ENCODE results near the gene P2RY11. TPM values are rescaled to one million over a fixed set of nuclear protein-coding genes. Genes with fewer than 3 reads are reported as not detected.

Gene P2RY11
- total RNA-seq, 4 donors from 2014 or later, result 2.9 to 9.2 (median 5.8) TPM

- Histone ChIP-seq H3K36me3 (peaks cover 14 to 33% (median 21%) of the 10 kb centered on the region in 3 donors), H3K27ac (peak overlapping the region; percentile 70 to 89 (median 81)), H3K9me3 (no peaks in the 10 kb centered on the region), H3K27me3 (no peaks in the 10 kb centered on the region), H3K4me1 (peaks cover 17 to 48% (median 20%) of the 10 kb centered on the region in 3 donors), H3K4me3 (peak overlapping the region in 3 of 4 donors; percentile 23 to 33 (median 27))
- intact Hi-C loops (cut with DNase I), result no loop called here
- WGBS, 2 donors, result 35 to 49% methylated on average over 9 of the region's 9 CpGs
- no peak for DNase-seq
- TF ChIP-seq POLR2A (IDR thresholded peaks at IDR 0.05), result no peak
These were observed 9.2 kb downstream of the P2RY11 start for GRCh38 chr19:10120538-10121189.

GRCh38 chr19:10122045-10122444 lies 10.6 kb downstream of the P2RY11 start:
- no peak for TF ChIP-seq POLR2A (IDR thresholded peaks at IDR 0.05)
- TF ChIP-seq CTCF (IDR thresholded peaks at IDR 0.05), result no peak
- H3K4me1 ChIP-seq, result peaks cover 17 to 46% (median 20%) of the 10 kb centered on the region in 3 donors
- H3K27me3 ChIP-seq, result no peaks in the 10 kb centered on the region
- peaks cover 7 to 25% (median 8%) of the 10 kb centered on the region in 3 donors for H3K36me3 ChIP-seq
- peak overlapping the region; percentile 45 to 89 (median 78) for H3K27ac ChIP-seq
- 56 to 63% methylated on average over 6 of the region's 6 CpGs for WGBS, 2 donors
- no peak for DNase-seq
- intact Hi-C loops (cut with DNase I), result no loop called here
- H3K9me3 ChIP-seq, result no peaks in the 10 kb centered on the region
- no peak overlapping the region for H3K4me3 ChIP-seq

- intact Hi-C loops (cut with DNase I), result no loop called here
- no peak for DNase-seq
- Histone ChIP-seq H3K9me3 (no peaks in the 10 kb centered on the region), H3K36me3 (peaks cover 0 to 25% (median 0%) of the 10 kb centered on the region in 3 donors), H3K4me3 (no peak overlapping the region), H3K4me1 (peaks cover 7 to 26% (median 8%) of the 10 kb centered on the region in 3 donors), H3K27me3 (no peaks in the 10 kb centered on the region), H3K27ac (no peak overlapping the region)
- WGBS, 2 donors, result 90 to 97% methylated on average over 4 to 7 of the region's 7 CpGs
- no peak for TF ChIP-seq POLR2A (IDR thresholded peaks at IDR 0.05)
- TF ChIP-seq CTCF (IDR thresholded peaks at IDR 0.05), result no peak
These were observed 12.9 kb downstream of the P2RY11 start for GRCh38 chr19:10124429-10124828.

GRCh38 chr19:10126213-10126639 lies 14.7 kb downstream of the P2RY11 start:
- Histone ChIP-seq H3K9me3 (no peaks in the 10 kb centered on the region), H3K27ac (no peak overlapping the region), H3K4me3 (no peak overlapping the region), H3K36me3 (peaks cover 0 to 43% (median 0%) of the 10 kb centered on the region in 3 donors), H3K27me3 (no peaks in the 10 kb centered on the region), H3K4me1 (peaks cover 0 to 10% (median 0%) of the 10 kb centered on the region in 3 donors)
- TF ChIP-seq POLR2A (IDR thresholded peaks at IDR 0.05), result no peak
- no peak for TF ChIP-seq CTCF (IDR thresholded peaks at IDR 0.05)
- no peak for DNase-seq
- WGBS, 2 donors, result 78 to 83% methylated on average over 4 of the region's 4 CpGs
- intact Hi-C loops (cut with DNase I), result no loop called here

- Histone ChIP-seq H3K36me3 (peaks cover 9 to 95% (median 25%) of the 10 kb centered on the region in 3 donors), H3K4me1 (peaks cover 0 to 8% (median 6%) of the 10 kb centered on the region in 3 donors)
- WGBS, 2 donors, result 73% methylated on average over 6 to 7 of the region's 7 CpGs
These were observed 21.4 kb downstream of the P2RY11 start for GRCh38 chr19:10132905-10133304.

More at GRCh38 chr19:10132905-10133304, 21.4 kb downstream of the P2RY11 start:
- H3K27ac ChIP-seq, result no peak overlapping the region
- no peaks in the 10 kb centered on the region for H3K27me3 ChIP-seq
- intact Hi-C loops (cut with DNase I), result no loop called here
- DNase-seq, result no peak
- TF ChIP-seq POLR2A (IDR thresholded peaks at IDR 0.05) (no peak), CTCF (IDR thresholded peaks at IDR 0.05) (no peak)
- H3K9me3 ChIP-seq, result no peaks in the 10 kb centered on the region
- no peak overlapping the region for H3K4me3 ChIP-seq

All from esophagus squamous epithelium (tissue), 5 donors.